PFSK-1 (cell line): ENCODE measurements around the gene C1orf159.

Experiments used
- FOXP2 ChIP-seq: optimal IDR thresholded peaks from 2 replicates; pipeline ENCODE3; 2011; ENCODE audit warnings: borderline replicate concordance, control low read depth, inconsistent platforms; ENCODE audit not compliant: insufficient read depth; ENCODE audit errors: extremely low read length, extremely low read depth
- POLR2AphosphoS5 ChIP-seq: IDR thresholded peaks from 2 replicates; pipeline ENCODE4 v1.6.1; 2012; ENCODE audit warnings: low read depth, mild to moderate bottlenecking, control low read depth, low read length, moderate library complexity
- SIN3A ChIP-seq: IDR thresholded peaks from 2 replicates; pipeline ENCODE4 v1.6.1; 2012; ENCODE audit warnings: mild to moderate bottlenecking, low read length, moderate library complexity, borderline replicate concordance; ENCODE audit not compliant: insufficient read depth
- TAF1 ChIP-seq: IDR thresholded peaks from 2 replicates; pipeline ENCODE4 v1.6.1; 2012; ENCODE audit warnings: low read length, control low read depth, borderline replicate concordance; ENCODE audit not compliant: insufficient read depth
- TF ChIP-seq, protein P1 (sequence below), 2 experiments: IDR thresholded peaks; 2 replicates each; pipeline versions ENCODE4 v1.6.1 to v1.8.0; 2011 to 2012; ENCODE audit warnings: low read depth in 2 of 2, low read length in 2 of 2, control low read depth in 1 of 2, inconsistent platforms in 1 of 2, mild to moderate bottlenecking in 1 of 2, moderate library complexity in 1 of 2; ENCODE audit not compliant: insufficient read depth in 1 of 2

DNA sequence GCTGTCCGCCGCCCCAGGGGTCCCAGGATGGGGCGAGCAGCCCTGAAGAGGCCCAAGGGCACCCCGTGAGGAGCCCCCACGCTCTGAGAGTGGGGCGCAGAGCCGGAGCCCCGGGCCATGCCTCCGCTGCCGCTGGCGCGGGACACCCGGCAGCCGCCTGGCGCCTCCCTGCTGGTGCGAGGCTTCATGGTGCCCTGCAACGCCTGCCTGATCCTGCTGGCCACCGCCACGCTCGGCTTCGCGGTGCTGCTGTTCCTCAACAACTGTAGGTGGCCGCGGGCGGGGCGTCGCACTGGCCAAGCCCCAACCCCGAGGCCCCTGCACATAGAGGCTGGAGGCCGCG lies 81.5 kb downstream of the C1orf159 start:
- TF ChIP-seq POLR2AphosphoS5 (no peak), TAF1 (no peak), SIN3A (no peak), FOXP2 (no peak)
- TF ChIP-seq, protein P1, sequence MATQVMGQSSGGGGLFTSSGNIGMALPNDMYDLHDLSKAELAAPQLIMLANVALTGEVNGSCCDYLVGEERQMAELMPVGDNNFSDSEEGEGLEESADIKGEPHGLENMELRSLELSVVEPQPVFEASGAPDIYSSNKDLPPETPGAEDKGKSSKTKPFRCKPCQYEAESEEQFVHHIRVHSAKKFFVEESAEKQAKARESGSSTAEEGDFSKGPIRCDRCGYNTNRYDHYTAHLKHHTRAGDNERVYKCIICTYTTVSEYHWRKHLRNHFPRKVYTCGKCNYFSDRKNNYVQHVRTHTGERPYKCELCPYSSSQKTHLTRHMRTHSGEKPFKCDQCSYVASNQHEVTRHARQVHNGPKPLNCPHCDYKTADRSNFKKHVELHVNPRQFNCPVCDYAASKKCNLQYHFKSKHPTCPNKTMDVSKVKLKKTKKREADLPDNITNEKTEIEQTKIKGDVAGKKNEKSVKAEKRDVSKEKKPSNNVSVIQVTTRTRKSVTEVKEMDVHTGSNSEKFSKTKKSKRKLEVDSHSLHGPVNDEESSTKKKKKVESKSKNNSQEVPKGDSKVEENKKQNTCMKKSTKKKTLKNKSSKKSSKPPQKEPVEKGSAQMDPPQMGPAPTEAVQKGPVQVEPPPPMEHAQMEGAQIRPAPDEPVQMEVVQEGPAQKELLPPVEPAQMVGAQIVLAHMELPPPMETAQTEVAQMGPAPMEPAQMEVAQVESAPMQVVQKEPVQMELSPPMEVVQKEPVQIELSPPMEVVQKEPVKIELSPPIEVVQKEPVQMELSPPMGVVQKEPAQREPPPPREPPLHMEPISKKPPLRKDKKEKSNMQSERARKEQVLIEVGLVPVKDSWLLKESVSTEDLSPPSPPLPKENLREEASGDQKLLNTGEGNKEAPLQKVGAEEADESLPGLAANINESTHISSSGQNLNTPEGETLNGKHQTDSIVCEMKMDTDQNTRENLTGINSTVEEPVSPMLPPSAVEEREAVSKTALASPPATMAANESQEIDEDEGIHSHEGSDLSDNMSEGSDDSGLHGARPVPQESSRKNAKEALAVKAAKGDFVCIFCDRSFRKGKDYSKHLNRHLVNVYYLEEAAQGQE (IDR thresholded peaks at IDR 0.05; ENCODE audit: insufficient read depth in 1 of 2, low read depth in 2 of 2, low read length in 2 of 2), result no peak
